MCF 10A (cell line): ENCODE data around the gene EPN3. TPM values are rescaled to one million over a fixed set of nuclear protein-coding genes. Genes with fewer than 3 reads are reported as not detected.

Experiments
- BruUV-seq: library from RNA; stranded (reverse); fragments of 400-500 nt; replicated peaks from 2 replicates; lab custom pipeline; 2021; lab: Mats Ljungman, UMichigan
- CTCF ChIA-PET: fragments of 300-600 bp; sonication (Branson Sonifier 250); formaldehyde crosslinking; extraction: SDS; loops from one replicate; lab custom pipeline; 2021; ENCODE audit warnings: antibody characterized with exemption, inconsistent platforms; lab: Yijun Ruan, JAX
- POLR2A ChIA-PET: fragments of 300-600, 350-650 bp; sonication (Branson Sonifier 250); formaldehyde crosslinking; extraction: SDS; loops from one replicate; lab custom pipeline; 2020; ENCODE audit warnings: antibody characterized with exemption, inconsistent platforms; lab: Yijun Ruan, JAX
- DNase-seq: peaks from one replicate; pipeline ENCODE4 v3.0.0-alpha.2; 2018; ENCODE audit not compliant: unreplicated experiment
- H3K27ac Mint-ChIP-seq: one replicate; pipeline ENCODE4 v1.8.0; 2022; ENCODE audit warnings: mild to moderate bottlenecking, low read depth, mixed read lengths; ENCODE audit not compliant: unreplicated experiment
- H3K27me3 Mint-ChIP-seq: one replicate; pipeline ENCODE4 v1.8.0; 2022; ENCODE audit warnings: mixed read lengths; ENCODE audit not compliant: insufficient read depth, unreplicated experiment
- H3K36me3 Mint-ChIP-seq: one replicate; pipeline ENCODE4 v1.8.0; 2022; ENCODE audit warnings: mild to moderate bottlenecking, moderate library complexity, mixed read lengths; ENCODE audit not compliant: insufficient read depth, unreplicated experiment
- H3K4me1 Mint-ChIP-seq: one replicate; pipeline ENCODE4 v1.8.0; 2022; ENCODE audit warnings: mixed read lengths; ENCODE audit not compliant: insufficient read depth, unreplicated experiment
- H3K4me3 Mint-ChIP-seq: one replicate; pipeline ENCODE4 v1.8.0; 2022; ENCODE audit warnings: mild to moderate bottlenecking, moderate library complexity, mixed read lengths; ENCODE audit not compliant: unreplicated experiment
- H3K9me3 Mint-ChIP-seq: one replicate; pipeline ENCODE4 v1.8.0; 2022; ENCODE audit warnings: mixed read lengths; ENCODE audit not compliant: unreplicated experiment
- intact Hi-C: fragments of 100-400 bp; cut with micrococcal nuclease; formaldehyde crosslinking; loops from 2 replicates; pipeline ENCODE4 v1.14.1; 2022
- total RNA-seq: library from RNA; stranded (reverse); gene quantifications from 2 replicates; pipeline ENCODE4 v1.2.3, GENCODE V29; 2022
- TF ChIP-seq, protein P1 (sequence below): fragments of 200-600 bp; IDR thresholded peaks from one replicate; pipeline ENCODE4 v1.8.0; 2022; ENCODE audit warnings: antibody characterized with exemption, mild to moderate bottlenecking; ENCODE audit not compliant: unreplicated experiment

EPN3 gene
- total RNA-seq, 1 experiment from 2014 or later, result 4.4 TPM

GRCh38 chr17:50565402-50566350, 33.1 kb downstream of the EPN3 start:
- Mint-ChIP-seq H3K27me3 (peaks cover 68% of the 10 kb centered on the region), H3K4me3 (no peak overlapping the region), H3K4me1 (no peaks in the 10 kb centered on the region), H3K36me3 (no peaks in the 10 kb centered on the region), H3K27ac (no peak overlapping the region), H3K9me3 (no peaks in the 10 kb centered on the region)
- POLR2A ChIA-PET, result no interaction called here
- CTCF ChIA-PET, result interaction anchor here (1.0 kb wide), 1 partner anchor 62 kb away, joined by 3 read pairs; no protein-coding TSS in a partner anchor
- no TSS peak for BruUV-seq
- intact Hi-C loops, result no loop called here
- DNase-seq, result no peak
- TF ChIP-seq, protein P1, sequence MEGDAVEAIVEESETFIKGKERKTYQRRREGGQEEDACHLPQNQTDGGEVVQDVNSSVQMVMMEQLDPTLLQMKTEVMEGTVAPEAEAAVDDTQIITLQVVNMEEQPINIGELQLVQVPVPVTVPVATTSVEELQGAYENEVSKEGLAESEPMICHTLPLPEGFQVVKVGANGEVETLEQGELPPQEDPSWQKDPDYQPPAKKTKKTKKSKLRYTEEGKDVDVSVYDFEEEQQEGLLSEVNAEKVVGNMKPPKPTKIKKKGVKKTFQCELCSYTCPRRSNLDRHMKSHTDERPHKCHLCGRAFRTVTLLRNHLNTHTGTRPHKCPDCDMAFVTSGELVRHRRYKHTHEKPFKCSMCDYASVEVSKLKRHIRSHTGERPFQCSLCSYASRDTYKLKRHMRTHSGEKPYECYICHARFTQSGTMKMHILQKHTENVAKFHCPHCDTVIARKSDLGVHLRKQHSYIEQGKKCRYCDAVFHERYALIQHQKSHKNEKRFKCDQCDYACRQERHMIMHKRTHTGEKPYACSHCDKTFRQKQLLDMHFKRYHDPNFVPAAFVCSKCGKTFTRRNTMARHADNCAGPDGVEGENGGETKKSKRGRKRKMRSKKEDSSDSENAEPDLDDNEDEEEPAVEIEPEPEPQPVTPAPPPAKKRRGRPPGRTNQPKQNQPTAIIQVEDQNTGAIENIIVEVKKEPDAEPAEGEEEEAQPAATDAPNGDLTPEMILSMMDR, result no peak

DNA sequence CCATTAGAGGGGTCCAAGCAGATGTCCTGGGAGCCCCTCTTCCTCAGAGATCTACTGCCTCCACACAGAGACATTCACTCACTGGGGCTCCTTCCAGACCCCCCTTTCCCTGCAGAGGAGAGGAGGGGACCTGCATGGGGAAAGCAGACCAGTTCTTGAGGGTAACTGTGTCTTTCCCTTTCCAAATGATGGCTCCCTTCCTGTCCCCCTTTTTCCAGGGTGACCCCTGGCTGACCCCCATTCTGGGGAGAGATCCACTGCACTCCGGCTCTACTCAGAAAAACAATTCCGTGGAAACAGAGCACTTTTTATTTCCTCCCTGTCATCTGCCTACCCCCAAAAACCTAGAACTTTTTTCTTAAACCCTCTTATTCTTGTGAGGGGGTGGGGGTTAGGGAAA, 34.4 kb downstream of the EPN3 start:
- ChIA-PET POLR2A (no interaction called here), CTCF (no interaction called here)
- Mint-ChIP-seq H3K4me1 (no peaks in the 10 kb centered on the region), H3K9me3 (no peaks in the 10 kb centered on the region), H3K4me3 (no peak overlapping the region), H3K27ac (no peak overlapping the region), H3K36me3 (no peaks in the 10 kb centered on the region), H3K27me3 (peaks cover 66% of the 10 kb centered on the region)
- intact Hi-C loops, result no loop called here
- BruUV-seq, result no TSS peak
- no peak for DNase-seq
- TF ChIP-seq, protein P1, result no peak

DNA sequence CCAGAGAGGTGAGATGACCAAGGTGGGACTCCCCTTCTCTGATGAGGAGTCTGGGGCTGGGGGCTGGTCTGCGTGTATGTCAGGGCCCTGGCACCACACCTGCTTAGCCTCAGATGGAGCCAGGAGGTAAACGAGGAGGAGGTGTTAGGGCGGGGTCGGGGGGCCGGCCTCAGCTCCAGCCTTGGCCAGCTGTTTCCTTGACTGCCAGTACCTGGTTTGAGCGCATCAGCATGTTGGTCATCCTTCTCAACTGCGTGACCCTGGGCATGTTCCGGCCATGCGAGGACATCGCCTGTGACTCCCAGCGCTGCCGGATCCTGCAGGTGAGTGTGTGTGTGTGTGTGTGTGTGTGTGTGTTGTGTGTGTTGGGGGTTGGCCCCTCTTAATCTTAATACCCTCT, 36.1 kb downstream of the EPN3 start:
- intact Hi-C loops, result no loop called here
- H3K4me3 Mint-ChIP-seq, result no peak overlapping the region
- TF ChIP-seq, protein P1, result no peak
- ChIA-PET CTCF (interaction anchor here (0.7 kb wide), 1 partner anchor 58 kb away, joined by 3 read pairs; no protein-coding TSS in a partner anchor), POLR2A (interaction anchor here (0.9 kb wide), 1 partner anchor 93 kb away, joined by 5 read pairs; no protein-coding TSS in a partner anchor)
- no peaks in the 10 kb centered on the region for H3K4me1 Mint-ChIP-seq
- DNase-seq, result no peak
- peaks cover 48% of the 10 kb centered on the region for H3K27me3 Mint-ChIP-seq
- no peak overlapping the region for H3K27ac Mint-ChIP-seq
- BruUV-seq, result no TSS peak
- H3K9me3 Mint-ChIP-seq, result no peaks in the 10 kb centered on the region
- no peaks in the 10 kb centered on the region for H3K36me3 Mint-ChIP-seq

- H3K9me3 Mint-ChIP-seq, result no peaks in the 10 kb centered on the region
- peaks cover 39% of the 10 kb centered on the region for H3K27me3 Mint-ChIP-seq
- intact Hi-C loops, result no loop called here
- BruUV-seq, result no TSS peak
- ChIA-PET CTCF (no interaction called here), POLR2A (no interaction called here)
- DNase-seq, result no peak
- H3K4me3 Mint-ChIP-seq, result no peak overlapping the region
- TF ChIP-seq, protein P1, result no peak
- no peaks in the 10 kb centered on the region for H3K4me1 Mint-ChIP-seq
- H3K36me3 Mint-ChIP-seq, result no peaks in the 10 kb centered on the region
- H3K27ac Mint-ChIP-seq, result no peak overlapping the region
Measured at GRCh38 chr17:50569592-50569991, 37.1 kb downstream of the EPN3 start.
